Stimulated activated memory B cell treated with anti-CD40 and anti-IgM and Interleukin-4, amounts not matched to agents 10 μg/mL and 1 μg/mL and 100 μg/mL, for 72 hours (primary cell): ENCODE data around the gene AKR1C2.
"Not testable (repeated sequence)": the region's sequence is repeated elsewhere in the genome, so short reads cannot be mapped to it uniquely, and the experiment has no call there.

Experiments
- ATAC-seq: fragments of 150-1000 bp; cut with Tn5 transposase; 2 replicates; pipeline ENCODE4 v1.10.0; 2021
- H3K27ac Mint-ChIP-seq: one replicate; pipeline ENCODE4 v1.8.0; 2022; ENCODE audit warnings: mild to moderate bottlenecking, mixed read lengths
- H3K27me3 Mint-ChIP-seq: one replicate; pipeline ENCODE4 v1.8.0; 2022; ENCODE audit warnings: mixed read lengths
- H3K36me3 Mint-ChIP-seq: one replicate; pipeline ENCODE4 v1.8.0; 2022; ENCODE audit warnings: mixed read lengths
- H3K4me1 Mint-ChIP-seq: one replicate; pipeline ENCODE4 v1.8.0; 2022; ENCODE audit warnings: mixed read lengths
- H3K4me3 Mint-ChIP-seq: one replicate; pipeline ENCODE4 v1.8.0; 2022; ENCODE audit warnings: mild to moderate bottlenecking, moderate library complexity, mixed read lengths
- H3K9me3 Mint-ChIP-seq: one replicate; pipeline ENCODE4 v1.8.0; 2022; ENCODE audit warnings: mixed read lengths

Gene AKR1C2

DNA sequence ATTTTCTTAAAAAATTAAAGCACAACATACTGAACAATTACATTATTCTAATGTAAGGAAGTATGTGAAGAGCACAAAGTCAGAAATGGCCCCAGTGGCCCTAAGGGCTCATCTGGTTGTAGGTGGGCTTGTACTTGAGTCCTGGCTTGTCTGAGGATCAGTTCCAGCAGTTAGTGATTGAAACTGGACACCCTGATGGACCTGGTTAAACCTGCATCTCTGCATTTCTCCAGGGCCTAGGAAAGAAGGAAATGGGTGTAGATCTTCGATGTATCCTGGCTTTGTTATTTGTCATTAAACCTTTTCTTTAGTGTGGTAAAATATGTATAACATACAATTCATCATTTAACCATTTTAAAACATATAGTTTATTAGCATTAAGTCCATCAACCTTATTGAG, 9.7 kb upstream of the AKR1C2 start:
- ATAC-seq: no peak
- Mint-ChIP-seq H3K4me1 (no peaks in the 10 kb centered on the region), H3K9me3 (no peaks in the 10 kb centered on the region), H3K4me3 (no peak overlapping the region), H3K27ac (no peak overlapping the region), H3K36me3 (no peaks in the 10 kb centered on the region), H3K27me3 (peaks cover 9% of the 10 kb centered on the region)

DNA sequence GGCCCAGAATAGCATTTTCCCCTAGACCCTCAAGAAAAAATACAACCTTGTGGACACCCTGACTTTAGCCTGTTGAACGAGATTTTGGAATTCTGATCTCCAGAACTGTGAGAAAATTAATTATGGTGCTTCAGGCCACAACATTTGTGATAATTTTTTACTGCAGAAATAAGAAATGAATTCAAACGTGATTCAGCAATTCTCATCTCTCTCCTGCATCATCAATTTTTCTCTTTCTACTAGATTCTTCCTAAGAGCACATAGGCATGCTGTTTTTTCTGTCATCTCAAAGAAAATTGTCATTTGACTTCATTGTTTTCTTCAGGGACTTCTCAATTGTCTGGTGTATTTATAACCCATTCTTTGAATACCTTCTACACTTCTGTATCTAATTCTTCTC, 8.9 kb upstream of the AKR1C2 start:
- no peaks in the 10 kb centered on the region for H3K36me3 Mint-ChIP-seq
- no peak overlapping the region for H3K27ac Mint-ChIP-seq
- peaks cover 6% of the 10 kb centered on the region for H3K27me3 Mint-ChIP-seq
- no peaks in the 10 kb centered on the region for H3K4me1 Mint-ChIP-seq
- H3K4me3 Mint-ChIP-seq: no peak overlapping the region
- no peaks in the 10 kb centered on the region for H3K9me3 Mint-ChIP-seq
- ATAC-seq: no peak

DNA sequence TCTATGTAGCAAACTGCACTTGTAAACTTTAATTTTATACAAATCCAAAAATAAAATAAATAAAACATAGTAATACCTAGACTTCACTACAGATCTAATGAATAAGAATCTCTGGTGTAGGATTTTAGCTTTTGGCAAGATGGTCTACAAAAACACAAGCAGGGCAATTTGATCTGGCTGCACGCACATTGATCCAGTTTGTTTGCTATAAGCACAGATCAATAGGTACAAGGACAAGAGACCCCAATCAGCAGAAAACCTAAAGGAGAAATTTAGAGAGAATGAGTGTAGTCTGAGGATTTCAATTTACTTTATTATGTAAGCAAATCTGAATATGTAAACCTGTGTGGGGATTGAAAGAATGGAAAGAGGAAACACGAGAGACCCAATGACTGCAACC, 7.7 kb upstream of the AKR1C2 start:
- ATAC-seq, H3K4me3 Mint-ChIP-seq, H3K9me3 Mint-ChIP-seq, H3K27ac Mint-ChIP-seq, H3K36me3 Mint-ChIP-seq, H3K4me1 Mint-ChIP-seq, H3K27me3 Mint-ChIP-seq: not testable (repeated sequence)

DNA sequence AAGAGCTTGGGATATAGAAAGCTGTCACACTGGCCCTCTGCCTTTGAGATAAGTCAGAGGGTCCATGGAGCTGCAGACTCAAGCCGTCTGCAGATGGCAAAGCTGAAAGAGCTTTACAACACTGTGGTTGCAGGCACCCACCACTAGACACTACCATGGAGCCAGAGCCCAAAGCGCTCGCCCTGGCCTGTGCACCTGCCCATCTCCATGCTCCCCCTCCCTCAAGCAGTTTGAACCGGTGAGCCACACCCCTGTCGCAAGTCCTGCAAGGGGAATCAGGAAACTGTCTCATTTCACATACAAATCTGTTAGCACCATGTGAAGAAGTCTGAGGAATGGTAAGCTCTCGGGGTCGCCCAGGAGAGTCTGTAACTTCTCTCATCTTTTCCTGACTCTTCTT, 6.4 kb upstream of the AKR1C2 start:
- not testable (repeated sequence) for H3K36me3 Mint-ChIP-seq, H3K27ac Mint-ChIP-seq, H3K9me3 Mint-ChIP-seq, H3K4me3 Mint-ChIP-seq, H3K4me1 Mint-ChIP-seq, H3K27me3 Mint-ChIP-seq
- peak; percentile 24 for ATAC-seq

DNA sequence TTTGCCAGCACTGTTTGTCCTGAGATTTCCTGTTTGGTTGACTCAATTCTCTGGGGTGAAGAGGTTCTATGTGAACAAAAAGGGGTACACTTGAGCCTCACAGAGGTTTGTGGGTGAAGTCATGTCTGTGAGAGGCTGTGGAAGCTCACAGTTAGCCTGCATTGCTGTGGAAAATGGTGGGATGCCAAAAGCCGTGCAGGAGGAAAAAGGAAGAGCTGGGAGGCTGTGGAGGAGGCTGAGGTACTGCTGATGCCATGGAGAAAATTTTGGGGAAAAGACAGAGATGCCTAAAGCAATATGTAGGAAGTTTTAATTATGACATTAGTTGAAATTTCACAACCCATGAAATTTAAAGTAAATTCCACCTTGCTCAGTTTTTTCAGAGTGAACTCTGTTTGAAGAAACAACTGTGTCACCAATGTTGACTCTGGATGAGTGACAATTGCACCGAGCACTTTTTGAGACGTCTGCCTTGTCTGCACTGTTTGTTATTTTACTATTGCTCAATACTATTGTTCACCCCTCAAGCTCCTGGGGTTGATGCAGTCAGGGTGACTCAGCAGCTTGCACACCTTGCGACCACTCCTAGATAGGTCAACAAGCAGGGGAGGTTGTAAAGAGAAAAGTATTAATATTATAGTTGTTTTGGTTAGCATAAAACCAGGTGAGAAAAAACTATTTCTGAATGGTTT, 5.3 kb upstream of the AKR1C2 start:
- not testable (repeated sequence) for H3K4me3 Mint-ChIP-seq, H3K36me3 Mint-ChIP-seq, H3K27ac Mint-ChIP-seq, H3K27me3 Mint-ChIP-seq, H3K4me1 Mint-ChIP-seq, H3K9me3 Mint-ChIP-seq, ATAC-seq

DNA sequence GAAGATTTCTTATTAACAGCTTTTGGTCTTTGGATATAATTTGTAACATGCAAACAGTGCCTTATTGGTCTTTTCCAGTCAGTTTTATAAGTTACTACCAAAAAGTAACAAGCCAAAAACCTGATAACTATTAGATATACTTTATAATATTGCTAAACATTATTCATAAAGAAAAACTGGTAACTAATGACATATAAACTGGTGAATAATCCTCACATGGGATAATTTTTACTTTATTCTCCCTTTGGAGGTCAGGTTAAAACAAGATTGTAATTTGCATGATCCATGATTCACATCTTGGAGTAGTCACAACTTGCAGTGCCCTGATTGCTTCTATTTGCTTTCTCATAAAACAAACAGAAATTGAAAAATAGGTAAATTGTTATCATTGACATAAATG, 844 bp upstream of the AKR1C2 start:
- H3K27ac Mint-ChIP-seq, H3K4me3 Mint-ChIP-seq, ATAC-seq, H3K27me3 Mint-ChIP-seq, H3K36me3 Mint-ChIP-seq, H3K4me1 Mint-ChIP-seq, H3K9me3 Mint-ChIP-seq: not testable (repeated sequence)

DNA sequence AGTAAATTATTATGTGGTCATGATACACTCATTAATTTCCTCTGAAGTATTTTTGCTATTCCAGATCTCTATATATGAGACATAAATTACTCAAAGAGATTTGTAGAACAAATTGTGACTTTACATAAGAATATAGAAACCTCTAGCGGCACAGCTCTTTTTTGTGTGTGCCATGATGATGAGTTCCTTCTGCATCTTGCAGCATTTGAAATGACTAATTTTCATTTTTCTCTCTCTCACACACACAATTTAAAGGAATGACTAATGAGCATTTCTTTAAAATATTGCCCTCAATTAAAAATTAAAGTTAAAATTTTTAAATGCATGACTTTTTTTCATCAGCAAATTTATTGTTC, 351 bp upstream of the AKR1C2 start:
- H3K4me1 Mint-ChIP-seq, H3K27ac Mint-ChIP-seq, H3K27me3 Mint-ChIP-seq, H3K36me3 Mint-ChIP-seq, H3K4me3 Mint-ChIP-seq, ATAC-seq, H3K9me3 Mint-ChIP-seq: not testable (repeated sequence)

DNA sequence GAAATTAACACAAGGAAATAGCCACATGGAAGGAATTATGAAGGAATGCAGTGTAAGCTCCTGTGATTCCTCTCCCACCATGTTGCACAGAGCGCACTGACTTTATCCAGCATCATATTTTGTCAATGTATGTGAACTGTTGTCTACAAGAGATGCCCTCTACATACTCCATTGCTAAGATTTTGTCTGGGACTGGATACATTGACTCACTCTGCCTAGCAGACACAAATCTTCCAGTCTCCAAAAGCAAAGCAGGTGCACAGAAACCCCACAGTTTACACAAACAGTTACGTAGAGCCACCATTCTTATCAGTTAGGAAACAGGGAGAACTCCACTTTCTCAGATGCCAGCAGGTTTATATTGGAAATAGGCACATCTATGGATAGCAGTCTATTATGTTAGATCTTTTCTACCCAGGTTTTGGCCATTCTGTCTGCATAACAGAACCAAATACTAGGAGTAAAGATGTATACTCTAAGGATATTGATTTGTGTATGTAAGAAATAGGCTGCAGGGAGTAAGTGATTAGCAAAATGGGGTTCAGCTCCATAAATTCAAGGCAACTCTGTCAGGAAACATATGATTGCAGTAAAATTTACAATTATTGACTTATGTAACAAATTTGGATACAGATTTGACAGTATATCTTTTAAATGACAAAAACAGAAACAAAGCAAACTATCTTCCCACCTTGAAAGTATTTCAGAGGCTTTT, 1.5 kb downstream of the AKR1C2 start:
- Mint-ChIP-seq H3K27ac (no peak overlapping the region), H3K36me3 (no peaks in the 10 kb centered on the region), H3K4me1 (no peaks in the 10 kb centered on the region), H3K4me3 (no peak overlapping the region), H3K9me3 (no peaks in the 10 kb centered on the region), H3K27me3 (no peaks in the 10 kb centered on the region)
- ATAC-seq: no peak

DNA sequence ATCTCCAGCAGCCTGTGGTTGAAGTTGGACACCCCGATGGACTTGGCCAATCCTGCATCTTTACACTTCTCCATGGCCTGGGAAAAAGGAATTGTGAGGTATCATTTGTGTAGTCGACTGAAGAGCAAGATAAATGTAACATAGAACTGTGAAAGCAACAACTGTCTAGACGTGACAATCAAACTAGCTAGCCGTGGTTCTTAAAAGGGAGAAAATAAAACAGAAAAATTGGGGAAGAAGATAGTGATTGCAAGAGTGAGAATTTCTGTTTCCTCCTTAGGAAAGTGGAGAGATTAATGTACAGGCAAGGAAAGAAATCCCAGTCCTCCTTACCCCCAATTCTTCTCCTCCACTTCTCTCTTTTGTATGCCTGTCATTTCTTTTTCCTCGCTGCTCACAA, 5.0 kb downstream of the AKR1C2 start:
- Mint-ChIP-seq H3K4me1 (no peaks in the 10 kb centered on the region), H3K9me3 (no peaks in the 10 kb centered on the region), H3K4me3 (no peak overlapping the region), H3K27ac (no peak overlapping the region), H3K27me3 (no peaks in the 10 kb centered on the region), H3K36me3 (no peaks in the 10 kb centered on the region)
- ATAC-seq: no peak

DNA sequence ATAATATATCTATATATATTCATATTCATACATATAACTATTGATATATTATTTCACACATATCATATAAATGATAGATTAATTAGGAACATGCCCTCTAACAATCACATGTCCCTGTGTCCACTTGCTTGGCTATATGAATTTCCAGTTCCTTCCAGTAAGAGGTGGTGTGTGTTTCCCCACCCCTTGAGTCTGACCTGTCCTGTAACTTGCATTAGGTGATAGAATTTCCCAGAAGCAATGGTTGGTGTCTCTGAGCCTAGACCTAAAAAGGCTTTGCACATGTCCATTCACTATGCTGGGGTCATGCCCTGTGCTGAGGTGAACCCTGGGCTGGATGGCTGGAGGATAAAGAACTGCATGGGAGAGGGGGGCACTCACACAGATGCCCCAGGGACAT, 9.4 kb downstream of the AKR1C2 start:
- H3K27ac Mint-ChIP-seq, H3K4me1 Mint-ChIP-seq, ATAC-seq, H3K36me3 Mint-ChIP-seq, H3K9me3 Mint-ChIP-seq, H3K27me3 Mint-ChIP-seq, H3K4me3 Mint-ChIP-seq: not testable (repeated sequence)

DNA sequence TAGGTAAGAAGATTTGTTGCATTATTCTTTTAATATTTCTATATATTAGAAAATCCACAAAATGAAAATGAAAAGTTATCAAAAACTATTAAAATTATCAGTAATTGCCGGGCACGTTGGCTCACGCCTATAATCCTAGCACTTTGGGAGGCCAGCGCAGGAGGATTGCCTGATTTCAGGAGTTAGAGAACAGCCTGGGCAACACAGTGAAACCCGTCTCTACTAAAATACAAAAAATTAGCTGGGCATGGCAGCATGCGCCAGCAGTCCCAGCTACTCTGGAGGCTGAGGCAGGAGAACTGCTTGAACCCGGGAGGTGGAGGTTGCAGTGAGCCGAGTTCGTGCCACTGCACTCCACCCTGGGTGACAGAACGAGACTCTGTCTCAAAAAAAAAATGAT, 11.1 kb downstream of the AKR1C2 start:
- ATAC-seq, H3K4me3 Mint-ChIP-seq, H3K27ac Mint-ChIP-seq, H3K9me3 Mint-ChIP-seq, H3K27me3 Mint-ChIP-seq, H3K4me1 Mint-ChIP-seq, H3K36me3 Mint-ChIP-seq: not testable (repeated sequence)

DNA sequence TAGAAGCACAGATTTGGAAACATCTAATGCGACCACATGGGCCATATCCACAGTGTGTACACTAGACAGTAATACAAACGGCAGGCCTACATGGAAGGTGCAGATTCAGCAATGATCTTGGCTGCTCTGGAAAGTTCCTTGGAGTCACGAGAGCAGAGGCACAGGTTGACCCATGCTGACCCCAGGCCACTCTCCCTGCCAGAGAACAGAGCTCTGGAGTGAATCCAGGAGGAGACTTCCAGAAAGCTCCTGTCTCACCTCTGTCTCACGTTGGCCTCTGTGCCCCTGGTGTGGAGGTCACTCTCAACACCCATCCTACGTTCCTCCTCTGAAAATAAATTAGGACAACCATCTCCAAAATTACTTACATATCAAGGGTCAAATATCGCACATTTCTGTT, 12.2 kb downstream of the AKR1C2 start:
- H3K4me3 Mint-ChIP-seq, H3K27ac Mint-ChIP-seq, H3K36me3 Mint-ChIP-seq, H3K4me1 Mint-ChIP-seq, H3K9me3 Mint-ChIP-seq, ATAC-seq, H3K27me3 Mint-ChIP-seq: not testable (repeated sequence)

DNA sequence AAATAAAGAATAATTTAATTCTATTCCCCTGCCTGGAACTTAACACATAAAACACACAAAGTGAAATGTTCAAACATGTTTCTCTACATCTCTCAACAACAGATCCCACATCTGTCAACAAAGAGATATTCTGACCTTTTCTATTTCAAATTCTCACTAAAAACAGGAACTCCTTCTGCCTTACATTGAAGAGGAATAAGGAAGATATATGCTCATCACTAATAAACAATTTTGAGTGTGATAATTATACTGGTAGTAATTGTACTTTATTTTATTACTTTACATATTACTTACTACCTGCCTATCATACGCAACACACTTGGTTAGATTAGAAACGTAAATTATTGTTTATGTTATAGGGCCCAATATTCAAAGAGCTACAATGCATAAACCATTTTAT, 13.4 kb downstream of the AKR1C2 start:
- no peaks in the 10 kb centered on the region for H3K9me3 Mint-ChIP-seq
- H3K4me3 Mint-ChIP-seq: no peak overlapping the region
- H3K27me3 Mint-ChIP-seq: no peaks in the 10 kb centered on the region
- H3K27ac Mint-ChIP-seq: no peak overlapping the region
- ATAC-seq: no peak
- no peaks in the 10 kb centered on the region for H3K36me3 Mint-ChIP-seq
- H3K4me1 Mint-ChIP-seq: no peaks in the 10 kb centered on the region

DNA sequence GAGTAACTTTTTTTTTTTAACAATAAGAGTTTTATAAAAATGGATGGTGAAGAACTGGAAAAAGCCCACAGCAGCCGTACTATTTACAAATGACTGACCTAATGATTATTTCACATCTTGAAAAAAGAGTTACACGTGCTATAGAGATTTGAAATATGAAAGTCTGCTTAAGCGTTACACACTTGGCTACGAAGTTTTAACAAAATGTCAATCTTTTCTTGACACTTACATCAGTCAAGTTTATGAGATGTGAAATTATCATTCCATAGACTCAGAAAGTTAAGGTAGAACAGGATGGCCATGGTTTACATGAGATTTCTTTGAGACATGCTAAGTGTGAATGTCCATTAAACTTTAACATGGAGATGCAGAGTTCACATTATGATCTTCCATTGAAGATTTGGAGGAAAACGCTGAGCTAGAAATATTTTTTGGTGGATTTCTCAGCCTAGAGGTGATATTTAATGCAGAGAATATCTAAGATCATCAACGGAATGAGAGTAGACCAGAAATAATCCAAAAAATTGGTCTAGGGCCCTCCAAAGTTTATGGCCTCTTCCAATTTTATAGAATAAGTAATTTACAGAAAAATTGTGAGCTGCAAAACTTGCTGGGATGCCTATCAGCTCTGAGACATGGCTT, 15.5 kb downstream of the AKR1C2 start:
- not testable (repeated sequence) for H3K27ac Mint-ChIP-seq, ATAC-seq, H3K4me3 Mint-ChIP-seq, H3K27me3 Mint-ChIP-seq, H3K36me3 Mint-ChIP-seq, H3K9me3 Mint-ChIP-seq, H3K4me1 Mint-ChIP-seq

DNA sequence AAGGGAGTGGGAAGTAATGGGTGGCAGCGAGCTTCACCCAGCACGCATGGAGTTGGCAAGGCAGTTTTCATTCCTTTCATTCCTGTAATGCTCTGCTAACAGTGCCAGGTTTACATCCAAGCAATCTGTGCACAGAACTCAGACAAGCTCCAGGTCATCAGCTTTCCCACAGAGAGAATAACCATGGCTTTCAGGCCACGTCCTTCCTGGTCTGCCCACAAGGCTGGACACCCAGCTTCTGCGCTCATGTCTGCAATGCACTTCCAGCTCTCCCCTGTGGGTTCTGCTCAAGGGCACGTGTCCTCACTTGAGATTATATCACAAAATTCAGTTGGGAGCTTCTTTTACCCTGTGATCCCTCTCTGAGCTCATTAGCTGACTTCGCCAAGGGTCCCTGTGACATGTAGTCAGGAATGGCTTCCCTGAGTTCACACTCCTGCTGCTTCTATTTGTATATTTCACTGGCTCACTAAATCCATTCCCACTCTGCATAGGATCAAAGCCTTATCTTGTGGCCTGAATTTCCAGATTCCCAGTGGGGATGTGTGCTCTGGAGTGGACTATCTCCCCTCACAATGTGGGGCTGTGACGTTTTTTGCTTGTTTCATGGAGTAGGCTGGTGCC, 18.6 kb downstream of the AKR1C2 start:
- no peak overlapping the region for H3K4me3 Mint-ChIP-seq
- no peaks in the 10 kb centered on the region for H3K36me3 Mint-ChIP-seq
- H3K9me3 Mint-ChIP-seq: no peaks in the 10 kb centered on the region
- peaks cover 20% of the 10 kb centered on the region for H3K27me3 Mint-ChIP-seq
- no peak for ATAC-seq
- H3K4me1 Mint-ChIP-seq: no peaks in the 10 kb centered on the region
- no peak overlapping the region for H3K27ac Mint-ChIP-seq

DNA sequence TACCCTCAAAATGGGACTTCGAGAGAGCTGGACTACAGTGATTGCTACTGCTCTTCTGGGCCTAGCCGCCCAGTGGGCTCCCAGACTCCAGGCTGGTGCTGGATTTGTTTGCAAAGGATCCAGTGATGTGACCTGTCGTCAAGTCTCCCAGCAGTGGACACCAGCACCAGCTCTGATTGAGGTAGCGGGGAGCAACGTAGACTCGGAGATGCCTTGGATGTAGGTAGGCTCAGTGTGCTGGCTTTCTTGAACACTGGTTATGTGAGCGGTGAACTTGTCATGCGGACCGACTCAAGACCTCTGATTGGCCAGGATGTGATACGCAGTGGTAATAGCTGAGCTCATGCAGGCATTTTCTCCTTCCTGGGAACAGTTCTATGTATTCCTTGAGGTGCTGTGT, 19.4 kb downstream of the AKR1C2 start:
- Mint-ChIP-seq H3K27ac (no peak overlapping the region), H3K36me3 (no peaks in the 10 kb centered on the region), H3K27me3 (peaks cover 20% of the 10 kb centered on the region), H3K9me3 (no peaks in the 10 kb centered on the region), H3K4me3 (no peak overlapping the region), H3K4me1 (no peaks in the 10 kb centered on the region)
- ATAC-seq: peak; percentile 45
